ENCODE results near the gene JPT2.
"Not testable (repeated sequence)": the region's sequence is repeated elsewhere in the genome, so short reads cannot be mapped to it uniquely, and the experiment has no call there.

The JPT2 gene

DNA sequence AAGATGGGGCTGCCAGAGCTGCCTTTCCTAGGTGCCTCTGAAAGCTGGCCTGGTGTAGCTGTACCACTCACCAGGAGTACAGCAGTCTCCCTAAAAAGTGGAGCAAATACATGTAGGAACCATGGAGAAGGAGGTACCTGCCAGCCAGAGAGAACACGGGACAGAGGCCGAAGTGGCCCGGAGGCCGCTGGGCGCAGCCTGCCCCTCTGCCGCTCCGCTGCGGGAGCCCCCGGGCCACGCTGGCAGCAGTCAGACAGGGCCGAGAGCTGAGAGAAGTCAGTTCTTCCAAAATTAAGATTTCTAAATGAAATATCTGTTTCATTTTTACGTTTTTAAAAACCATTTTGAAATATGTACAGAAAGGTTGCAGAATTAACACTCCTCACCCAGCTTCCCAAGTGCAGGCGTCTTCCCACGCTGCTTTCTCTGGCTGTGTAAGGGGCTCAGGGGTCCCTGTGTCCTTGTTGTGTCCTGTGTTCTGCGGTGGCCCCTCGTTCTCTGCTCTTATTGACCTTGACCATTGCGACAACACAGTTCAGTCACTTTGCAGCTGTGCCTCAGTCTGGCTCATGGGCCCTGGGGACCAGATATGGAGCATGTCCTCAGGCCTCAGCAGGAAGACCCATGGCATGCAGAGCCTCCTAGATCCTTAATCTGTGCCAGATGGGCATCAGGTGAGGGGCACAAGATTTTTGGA, 32.9 kb downstream of the JPT2 start:
- DNase-seq = no peak

DNA sequence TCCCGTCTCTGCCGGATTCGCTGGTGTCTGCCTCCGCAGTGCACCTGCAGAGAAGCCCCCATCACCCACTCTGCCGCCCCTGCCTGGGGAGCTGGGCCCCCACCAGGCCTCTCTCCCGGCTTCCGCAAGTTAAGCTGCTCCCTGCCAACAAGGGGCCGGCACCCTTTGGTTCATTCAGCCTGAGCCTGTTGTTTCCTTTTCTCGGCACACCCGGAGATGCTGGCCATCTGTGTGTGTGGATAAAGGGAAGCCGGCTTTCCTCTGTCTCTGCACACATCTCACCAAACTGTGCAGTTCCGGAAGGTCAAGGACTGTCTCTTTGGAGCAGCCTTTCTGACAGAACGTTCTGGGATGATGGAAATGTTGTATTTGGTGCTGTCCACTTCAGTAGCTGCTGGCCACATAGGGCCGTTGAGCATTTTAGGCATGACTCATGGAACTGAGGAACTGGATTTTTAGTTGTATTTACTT, 34.7 kb downstream of the JPT2 start:
- DNase-seq = peak; percentile 12

GRCh38 chr16:1713331-1713730, 35.3 kb downstream of the JPT2 start:
- no peak for DNase-seq

GRCh38 chr16:1713933-1714332, 35.9 kb downstream of the JPT2 start:
- DNase-seq = no peak

DNA sequence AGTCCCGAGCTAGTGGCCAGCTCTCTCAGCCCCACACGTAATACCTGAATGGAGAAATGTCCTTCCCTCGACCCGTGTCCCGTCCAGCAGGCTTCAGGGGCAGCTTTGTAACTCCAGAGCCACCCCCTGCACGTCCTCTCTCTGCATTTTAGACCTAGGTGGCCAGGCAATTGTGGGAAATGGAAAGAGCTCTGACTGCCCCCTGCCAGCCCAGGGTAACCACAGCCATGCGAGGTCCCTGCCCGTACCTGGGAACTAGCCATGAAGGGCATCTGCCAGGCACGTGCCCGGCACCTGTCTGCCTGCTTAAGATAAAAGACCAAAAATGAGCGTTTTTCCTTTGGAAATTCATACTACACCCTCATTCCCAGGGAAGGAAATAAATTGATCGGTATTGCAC, 37.1 kb downstream of the JPT2 start:
- DNase-seq = no peak

DNA sequence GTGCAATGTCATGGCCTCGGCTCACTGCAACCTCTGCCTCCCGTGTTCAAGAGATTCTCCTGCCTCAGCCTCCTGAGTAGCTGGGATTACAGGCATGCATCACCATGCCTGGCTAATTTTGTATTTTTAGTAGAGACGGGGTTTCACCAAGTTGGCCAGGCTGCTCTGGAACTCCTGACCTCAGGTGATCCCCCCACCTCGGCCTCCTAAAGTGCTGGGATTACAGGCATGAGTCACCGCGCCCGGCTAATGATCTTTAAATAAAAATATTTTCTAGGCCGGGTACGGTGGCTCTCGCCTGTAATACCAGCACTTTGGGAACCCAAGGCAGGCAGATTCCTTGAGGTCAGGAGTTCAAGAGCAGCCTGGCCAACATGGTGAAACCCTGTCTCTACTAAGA, 40.2 kb downstream of the JPT2 start:
- not testable (repeated sequence) for DNase-seq

DNA sequence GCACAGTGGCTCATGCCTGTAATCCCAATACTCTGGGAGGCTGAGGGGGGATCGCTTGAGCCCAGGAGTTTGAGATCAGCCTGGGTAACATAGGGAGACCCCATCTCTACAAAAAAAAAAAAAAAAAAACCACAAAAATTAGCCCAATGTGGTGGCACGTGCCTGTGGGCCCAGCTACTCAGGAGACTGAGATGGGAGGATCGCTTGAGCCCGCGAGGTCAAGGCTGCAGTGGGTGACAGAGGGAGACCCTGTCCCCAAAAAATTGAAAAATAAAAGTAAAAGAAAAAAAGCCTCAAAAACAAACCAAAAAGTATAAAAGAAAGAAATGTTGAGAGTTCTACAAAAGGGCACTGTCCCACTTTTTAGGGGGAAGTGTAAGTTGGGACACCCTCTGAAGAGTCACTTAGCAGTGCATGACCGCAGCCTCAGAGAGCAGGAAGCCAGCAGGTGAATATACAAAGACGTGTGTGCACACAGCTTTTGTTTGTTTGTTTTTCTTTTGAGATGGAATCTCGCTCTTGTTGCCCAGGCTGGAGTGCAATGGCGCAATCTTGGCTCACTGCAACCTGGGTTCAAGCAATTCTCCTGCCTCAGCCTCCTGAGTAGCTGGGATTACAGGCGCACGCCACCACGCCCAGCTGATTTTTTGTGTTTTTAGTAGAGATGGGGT, 41.6 kb downstream of the JPT2 start:
- not testable (repeated sequence) for DNase-seq

GRCh38 chr16:1721372-1721771, 43.3 kb downstream of the JPT2 start:
- DNase-seq = no peak

GRCh38 chr16:1723450-1724147, 45.5 kb downstream of the JPT2 start:
- DNase-seq = peak; percentile 28

DNA sequence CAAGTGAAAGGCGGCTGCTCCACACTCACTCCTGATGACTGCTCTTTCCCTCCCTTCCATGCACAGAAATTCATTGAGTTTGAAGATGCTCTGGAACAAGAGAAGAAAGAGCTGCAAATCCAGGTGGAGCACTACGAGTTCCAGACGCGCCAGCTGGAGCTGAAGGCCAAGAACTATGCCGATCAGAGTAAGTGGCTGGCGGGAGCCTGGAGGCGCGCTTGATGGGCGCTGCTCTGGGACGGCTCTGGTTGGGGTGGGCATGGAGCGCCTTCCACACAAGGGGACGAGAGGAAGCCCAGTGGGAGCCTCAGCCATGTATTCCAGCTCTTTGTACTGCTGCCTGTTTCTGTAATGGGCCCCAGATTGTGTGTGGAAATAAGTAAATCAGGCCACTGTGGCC, 46.4 kb downstream of the JPT2 start:
- no peak for DNase-seq

- DNase-seq = no peak
These were observed 48.8 kb downstream of the JPT2 start for GRCh38 chr16:1726661-1727502.

GRCh38 chr16:1727651-1728624, 49.9 kb downstream of the JPT2 start:
- DNase-seq = no peak

- DNase-seq = no peak
These were observed 50.9 kb downstream of the JPT2 start for GRCh38 chr16:1729026-1729425.

- no peak for DNase-seq
These were observed 51.4 kb downstream of the JPT2 start for GRCh38 chr16:1729445-1729844.

DNA sequence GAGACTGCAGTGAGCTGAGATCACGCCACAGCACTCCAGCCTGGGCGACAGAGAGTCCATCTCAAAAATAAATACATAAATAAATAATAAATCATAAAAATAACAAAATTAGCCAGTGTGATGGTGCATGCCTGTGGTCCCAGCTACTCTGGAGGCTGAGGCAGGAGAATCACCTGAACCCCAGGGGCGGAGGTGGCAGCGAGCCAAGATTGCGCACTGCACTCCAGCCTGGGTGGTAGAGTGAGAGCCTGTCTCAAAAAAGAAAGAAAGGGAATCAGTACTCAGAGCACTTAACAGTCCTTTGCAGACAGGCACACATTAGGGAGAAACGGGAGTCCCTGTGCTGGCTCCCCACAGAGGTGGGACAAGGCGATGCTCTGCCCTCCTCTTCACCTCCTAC, 53.0 kb downstream of the JPT2 start:
- no peak for DNase-seq

GRCh38 chr16:1731603-1732002, 53.5 kb downstream of the JPT2 start:
- DNase-seq = no peak

GRCh38 chr16:1732071-1732470, 54.0 kb downstream of the JPT2 start:
- DNase-seq = no peak

GRCh38 chr16:1732551-1732987, 54.5 kb downstream of the JPT2 start:
- not testable (repeated sequence) for DNase-seq

- no peak for DNase-seq
These were observed 56.0 kb downstream of the JPT2 start for GRCh38 chr16:1734123-1734522.

DNA sequence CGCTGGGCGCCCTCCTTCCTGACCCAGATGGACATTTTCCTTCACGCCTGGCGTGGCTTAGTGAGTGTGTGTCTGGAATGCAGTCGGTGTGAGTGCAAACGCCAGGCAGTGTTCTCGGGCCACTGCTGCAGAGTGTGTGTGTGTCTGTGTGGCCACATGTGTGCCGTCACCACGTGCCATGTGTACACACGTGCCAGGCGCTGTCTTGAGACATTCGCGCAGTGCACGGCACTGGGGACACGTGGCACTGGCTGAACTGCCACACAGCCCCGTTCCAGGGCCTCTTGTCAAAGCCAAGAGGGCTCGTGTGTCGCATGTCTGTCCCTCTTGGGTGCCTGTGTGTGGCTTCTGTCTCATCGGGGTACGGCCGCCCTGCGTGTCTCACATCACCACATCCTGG, 56.7 kb downstream of the JPT2 start:
- DNase-seq = no peak

DNA sequence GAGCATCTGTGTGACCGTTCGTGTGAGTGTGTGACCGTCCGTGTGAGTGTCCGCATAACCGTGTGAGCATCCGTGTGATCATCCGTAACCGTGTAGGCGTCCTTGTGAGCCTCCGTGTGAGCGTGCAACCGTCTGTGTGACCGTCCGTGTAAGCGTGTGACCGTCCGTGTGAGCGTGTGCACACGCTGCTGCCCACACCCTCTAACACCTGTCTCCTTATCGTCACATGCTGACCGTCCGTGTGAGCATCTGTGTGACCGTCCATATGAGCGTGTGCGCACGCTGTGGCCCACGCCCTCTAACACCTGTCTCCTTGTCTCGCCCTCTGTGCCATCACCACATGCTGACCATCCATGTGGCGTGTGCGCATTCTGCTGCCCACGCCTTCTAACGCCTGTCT, 62.2 kb downstream of the JPT2 start:
- no peak for DNase-seq
